PC-3 (cell line): ENCODE results near the gene C16orf92. TPM values are rescaled to one million over a fixed set of nuclear protein-coding genes. Genes with fewer than 3 reads are reported as not detected.
A peak's percentile ranks its signal among the peaks of the same experiment; 100 is the strongest.

Experiments used
- ATAC-seq: fragments of 200-7000 bp; cut with Tn5 transposase; 2 replicates; pipeline ENCODE4 v1.9.1; 2020; ENCODE audit warnings: mild to moderate bottlenecking, moderate library complexity
- BruUV-seq: library from RNA; stranded (reverse); fragments of 400-500 nt; replicated peaks from 2 replicates; lab custom pipeline; 2021; lab: Mats Ljungman, UMichigan
- CTCF ChIA-PET: fragments of 300-600 bp; sonication (Branson Sonifier 250); formaldehyde crosslinking; loops from one replicate; lab custom pipeline; 2022; ENCODE audit warnings: antibody characterized with exemption; lab: Charles Lee
- POLR2A ChIA-PET: fragments of 300-600 bp; sonication (Branson Sonifier 250); formaldehyde crosslinking; loops from one replicate; lab custom pipeline; 2022; ENCODE audit warnings: antibody characterized with exemption; ENCODE audit not compliant: unreplicated experiment; lab: Charles Lee
- DNase-seq: peaks from one replicate; pipeline ENCODE4 v3.0.0-alpha.2; 2015
- H2AFZ ChIP-seq: fragments of 300-600 bp; sonication (generic); 2 replicates; pipeline ENCODE4 v1.6.0; 2016; ENCODE audit warnings: antibody characterized with exemption, low read length
- H3F3A ChIP-seq: fragments of 300-600 bp; sonication (generic); one replicate; pipeline ENCODE4 v1.6.0; 2017; ENCODE audit warnings: antibody characterized with exemption, low read length, control low read depth, mild to moderate bottlenecking; ENCODE audit not compliant: unreplicated experiment
- H3K27ac ChIP-seq: fragments of 300-600 bp; sonication (generic); 2 replicates; pipeline ENCODE4 v1.5.1; 2016; ENCODE audit warnings: mild to moderate bottlenecking, low read length
- H3K27me3 ChIP-seq: fragments of 300-600 bp; sonication (generic); 2 replicates; pipeline ENCODE4 v1.6.1; 2016; ENCODE audit warnings: low read length, mixed read lengths
- H3K36me3 ChIP-seq: fragments of 300-600 bp; sonication (generic); 2 replicates; pipeline ENCODE4 v1.6.1; 2016; ENCODE audit warnings: low read depth, mixed run types, low read length, mixed read lengths
- H3K4me1 ChIP-seq: fragments of 300-600 bp; sonication (generic); 2 replicates; pipeline ENCODE4 v1.5.1; 2016; ENCODE audit warnings: low read length; ENCODE audit not compliant: insufficient read depth
- H3K4me2 ChIP-seq: fragments of 300-600 bp; sonication (generic); 2 replicates; pipeline ENCODE4 v1.6.0; 2016; ENCODE audit warnings: low read length
- H3K4me3 ChIP-seq: fragments of 300-600 bp; sonication (generic); 2 replicates; pipeline ENCODE4 v1.5.1; 2016; ENCODE audit warnings: mild to moderate bottlenecking, low read length, mixed read lengths
- H3K79me2 ChIP-seq: fragments of 300-600 bp; sonication (generic); 2 replicates; pipeline ENCODE4 v1.6.1; 2017; ENCODE audit warnings: low read length, mixed read lengths
- H3K9ac ChIP-seq: fragments of 300-600 bp; sonication (generic); 2 replicates; pipeline ENCODE4 v1.6.0; 2016; ENCODE audit warnings: mild to moderate bottlenecking, low read length
- H3K9me2 ChIP-seq: fragments of 300-600 bp; sonication (generic); replicated peaks from 2 replicates; pipeline ENCODE4 v1.6.1; 2016; ENCODE audit warnings: mixed run types, low read length, mixed read lengths
- H3K9me3 ChIP-seq: fragments of 300-600 bp; sonication (generic); 2 replicates; pipeline ENCODE4 v1.6.1; 2016; ENCODE audit warnings: low read length, mixed read lengths
- H4K20me1 ChIP-seq: fragments of 300-600 bp; sonication (generic); 2 replicates; pipeline ENCODE4 v1.6.1; 2016; ENCODE audit warnings: low read length, mixed read lengths
- CTCF ChIP-seq: fragments of 300-600 bp; sonication (generic); conservative IDR thresholded peaks from 2 replicates; pipeline ENCODE4 v1.5.1; 2017; ENCODE audit warnings: antibody characterized with exemption, low read depth, mild to moderate bottlenecking, low read length
- EZH2 ChIP-seq: fragments of 300-600 bp; sonication (generic); IDR thresholded peaks from one replicate; pipeline ENCODE4 v1.6.1; 2017; ENCODE audit warnings: antibody characterized with exemption, mild to moderate bottlenecking, low read length; ENCODE audit not compliant: unreplicated experiment
- EZH2phosphoT487 ChIP-seq: fragments of 300-600 bp; sonication (generic); IDR thresholded peaks from 2 replicates; pipeline ENCODE4 v1.6.1; 2018; ENCODE audit warnings: mild to moderate bottlenecking, antibody characterized with exemption, low read length, borderline replicate concordance
- intact Hi-C: fragments of 100-400 bp; cut with micrococcal nuclease; formaldehyde crosslinking; loops from 2 replicates; pipeline ENCODE4 v1.9.0; 2023
- total RNA-seq: library from RNA; depleted of rRNA; stranded (reverse); fragments of >200 nt; gene quantifications from 2 replicates; pipeline ENCODE4 v1.2.3, GENCODE V29; 2014

Gene C16orf92
- total RNA-seq, 1 experiment from 2014 or later, result not detected

GRCh38 chr16:30053376-30054015 is 30.5 kb downstream of the C16orf92 start:
- DNase-seq (peak; percentile 57), ATAC-seq (peak; percentile 64)
- Histone ChIP-seq H2AFZ (peak overlapping the region; percentile 82), H3K9me2 (no peaks in the 10 kb centered on the region), H4K20me1 (no peaks in the 10 kb centered on the region), H3K4me2 (peak overlapping the region; percentile 93), H3K4me3 (peak overlapping the region; percentile 83), H3K9ac (peak overlapping the region; percentile 71), H3F3A (no peaks in the 10 kb centered on the region), H3K36me3 (no peaks in the 10 kb centered on the region), H3K79me2 (no peaks in the 10 kb centered on the region), H3K4me1 (peaks cover 15% of the 10 kb centered on the region), H3K9me3 (no peaks in the 10 kb centered on the region), H3K27ac (peak overlapping the region; percentile 53), H3K27me3 (no peaks in the 10 kb centered on the region)
- intact Hi-C loops, result no loop called here
- BruUV-seq, result TSS peak; percentile 81
- no peak for TF ChIP-seq EZH2
- TF ChIP-seq CTCF, result no peak
- TF ChIP-seq EZH2phosphoT487, result no peak
- POLR2A ChIA-PET, result interaction anchor here (0.5 kb wide), 1 partner anchor 8 kb away, joined by 5 read pairs; no protein-coding TSS in a partner anchor
- CTCF ChIA-PET, result no interaction called here

- DNase-seq (no peak), ATAC-seq (no peak)
- Histone ChIP-seq H3K36me3 (no peaks in the 10 kb centered on the region), H3K9ac (no peak overlapping the region), H3K27ac (no peak overlapping the region), H3K4me1 (peaks cover 15% of the 10 kb centered on the region), H3K4me2 (peak overlapping the region; percentile 71; the same call in 1 of the 2 replicates), H3F3A (no peaks in the 10 kb centered on the region), H3K9me2 (no peaks in the 10 kb centered on the region), H4K20me1 (no peaks in the 10 kb centered on the region), H3K9me3 (no peaks in the 10 kb centered on the region), H2AFZ (no peak overlapping the region), H3K79me2 (no peaks in the 10 kb centered on the region), H3K27me3 (no peaks in the 10 kb centered on the region), H3K4me3 (no peak overlapping the region)
- ChIA-PET CTCF (no interaction called here), POLR2A (no interaction called here)
- BruUV-seq, result no TSS peak
- intact Hi-C loops, result no loop called here
- no peak for TF ChIP-seq CTCF
Observed at GRCh38 chr16:30054451-30054850, 31.5 kb downstream of the C16orf92 start.

- ChIA-PET POLR2A (interaction anchor here (0.6 kb wide), 1 partner anchor 16 kb away, joined by 4 read pairs; no protein-coding TSS in a partner anchor), CTCF (interaction anchor here (0.6 to 0.7 kb wide), 2 partner anchors 37 to 40 kb away, joined by 3 read pairs; no protein-coding TSS in a partner anchor)
- intact Hi-C loops, result no loop called here
- ATAC-seq (peak; percentile 19; the same call in 1 of the 2 replicates), DNase-seq (peak; percentile 58)
- Histone ChIP-seq H4K20me1 (no peaks in the 10 kb centered on the region), H3K4me3 (peak overlapping the region; percentile 15; the same call in 1 of the 2 replicates), H3K4me1 (peaks cover 15% of the 10 kb centered on the region), H3K79me2 (no peaks in the 10 kb centered on the region), H3K9me3 (no peaks in the 10 kb centered on the region), H3K4me2 (peak overlapping the region; percentile 71), H3K27me3 (no peaks in the 10 kb centered on the region), H2AFZ (no peak overlapping the region), H3F3A (no peaks in the 10 kb centered on the region), H3K36me3 (no peaks in the 10 kb centered on the region), H3K9me2 (no peaks in the 10 kb centered on the region), H3K27ac (no peak overlapping the region), H3K9ac (no peak overlapping the region)
- no TSS peak for BruUV-seq
- TF ChIP-seq EZH2phosphoT487 (no peak), CTCF (peak; percentile 64), EZH2 (no peak)
Observed at GRCh38 chr16:30054959-30055553, 32.1 kb downstream of the C16orf92 start.
